ENCODE measurements around the gene EYA4. TPM values are rescaled to one million over a fixed set of nuclear protein-coding genes. Genes with fewer than 3 reads are reported as not detected.

EYA4 gene
- total and polyA plus RNA-seq, 2 of the 4 experiments (the other 2 are of a cell fraction) = 5.7 to 11.1 TPM

- intact Hi-C loops (cut with micrococcal nuclease) = no loop called here
These were observed 215.3 kb downstream of the EYA4 start for GRCh38 chr6:133456439-133456838.

More at GRCh38 chr6:133456439-133456838, 215.3 kb downstream of the EYA4 start:
- no peaks in the 10 kb centered on the region for H3K27me3 ChIP-seq (ENCODE audit: control insufficient read depth, insufficient read depth, low read length)
- no peak overlapping the region for H3K4me2 ChIP-seq (ENCODE audit: low read depth, low read length)
- H2BK5ac ChIP-seq (ENCODE audit: low read depth, low read length, poor library complexity, severe bottlenecking) = no peak overlapping the region
- H3K36me3 ChIP-seq (ENCODE audit: control insufficient read depth, insufficient read depth, low read length) = 0 out of 2 replicates have a peak, but pooled peaks cover 2% of the 10 kb centered on the region
- ChIA-PET POLR2A (ENCODE audit: unreplicated experiment) (no interaction called here), CTCF (interaction anchor here (1.1 kb wide), 1 partner anchor 29 kb away, joined by 3 read pairs; no protein-coding TSS in a partner anchor)
- H2BK120ac ChIP-seq (ENCODE audit: low read depth, low read length) = no peak overlapping the region
- TF ChIP-seq MXI1 (IDR thresholded peaks at IDR 0.05; ENCODE audit: borderline replicate concordance, low read depth, low read length) (no peak), CTCF (conservative IDR thresholded peaks at IDR 0.05; ENCODE audit: low read depth, low read length) (no peak), ELK1 (IDR thresholded peaks at IDR 0.05; ENCODE audit: borderline replicate concordance, low read depth, low read length) (no peak), SMC3 (IDR thresholded peaks at IDR 0.05; ENCODE audit: low read depth, low read length) (no peak), USF2 (IDR thresholded peaks at IDR 0.05; ENCODE audit: low read depth, low read length) (no peak)
- no peak overlapping the region for H2AK5ac ChIP-seq (ENCODE audit: low read depth, low read length)
- no TSS peak for BruUV-seq (replicated peaks)
- no peak overlapping the region for H3K27ac ChIP-seq (ENCODE audit: insufficient read depth, low read length)
- H2BK20ac ChIP-seq (ENCODE audit: low read depth, low read length) = no peak overlapping the region
- H2BK15ac ChIP-seq (ENCODE audit: low read depth, low read length) = no peak overlapping the region
- no peak overlapping the region for H3K18ac ChIP-seq (ENCODE audit: low read depth, low read length)
- WGBS, 2 experiments (ENCODE audit: extremely low coverage in 2 of 2, insufficient read length in 1 of 2) = 100% methylated on average over 3 of the region's 7 CpGs; no CpG with 5 or more reads in 1 of the 2 experiments
- no peak overlapping the region for H2AK9ac ChIP-seq (replicated peaks; ENCODE audit: low read depth, low read length, poor library complexity)
- H3K14ac ChIP-seq (replicated peaks; ENCODE audit: low read depth, low read length) = no peak overlapping the region
- no peaks in the 10 kb centered on the region for H3K9me1 ChIP-seq (ENCODE audit: insufficient read depth, low read length)
- H3K79me1 ChIP-seq (ENCODE audit: low read depth in 1 of 2, low read length in 2 of 2) = no peaks in the 10 kb centered on the region
- H3K9ac ChIP-seq (ENCODE audit: low read depth, low read length) = no peak overlapping the region
- ATAC-seq (ENCODE audit: low read depth) = no peak
- H3K56ac ChIP-seq (ENCODE audit: extremely low read depth, insufficient read depth, low read length) = no peak overlapping the region
- no peak overlapping the region for H3K4me3 ChIP-seq (ENCODE audit: insufficient read depth, low read depth, low read length)
- no peaks in the 10 kb centered on the region for H4K20me1 ChIP-seq (ENCODE audit: insufficient read depth, low read length)
- no peak overlapping the region for H3K4ac ChIP-seq (ENCODE audit: low read depth, low read length)
- in situ Hi-C loops (cut with MboI; ENCODE audit: low sequenced_read_pairs) (no loop called here), dilution Hi-C loops (cut with HindIII; ENCODE audit: low sequenced_read_pairs, unreplicated experiment) (no loop called here)
- no peak overlapping the region for H3K23ac ChIP-seq (ENCODE audit: low read depth, low read length)
- no peaks in the 10 kb centered on the region for H3K9me3 ChIP-seq (ENCODE audit: control insufficient read depth, insufficient read depth, low read length)
- H2AFZ ChIP-seq (replicated peaks; ENCODE audit: low read length, poor library complexity) = no peak overlapping the region
- no peak overlapping the region for H4K91ac ChIP-seq (ENCODE audit: insufficient read depth, low read depth, low read length)
- DNase-seq = no peak
- no peaks in the 10 kb centered on the region for H3K4me1 ChIP-seq (ENCODE audit: control insufficient read depth, insufficient read depth, low read length)
- H4K5ac ChIP-seq (ENCODE audit: low read depth, low read length) = no peak overlapping the region
- H4K8ac ChIP-seq (ENCODE audit: low read depth in 2 of 2, low read length in 2 of 2) = no peak overlapping the region

Data from IMR-90 (cell line).